Ishikawa (cell line): Measurements from ENCODE around the gene SLC25A11.

Source experiments
- MAX ChIP-seq: IDR thresholded peaks from 2 replicates; pipeline ENCODE4 v1.6.1; 2012
- RAD21 ChIP-seq: IDR thresholded peaks from 2 replicates; pipeline ENCODE4 v1.6.1; 2012; ENCODE audit warnings: low read depth
- REST ChIP-seq: IDR thresholded peaks from 2 replicates; pipeline ENCODE4 v1.6.1; 2012; ENCODE audit warnings: low read depth, mild to moderate bottlenecking
- YY1 ChIP-seq: IDR thresholded peaks from 2 replicates; pipeline ENCODE4 v1.6.1; 2012; ENCODE audit warnings: low read depth

GRCh38 chr17:4982305-4982704 is 42.5 kb upstream of the SLC25A11 start:
- no peak for TF ChIP-seq YY1
- no peak for TF ChIP-seq RAD21
- TF ChIP-seq MAX = no peak
- no peak for TF ChIP-seq REST
